Measurements from ENCODE around the gene MMEL1.

The MMEL1 gene

DNA sequence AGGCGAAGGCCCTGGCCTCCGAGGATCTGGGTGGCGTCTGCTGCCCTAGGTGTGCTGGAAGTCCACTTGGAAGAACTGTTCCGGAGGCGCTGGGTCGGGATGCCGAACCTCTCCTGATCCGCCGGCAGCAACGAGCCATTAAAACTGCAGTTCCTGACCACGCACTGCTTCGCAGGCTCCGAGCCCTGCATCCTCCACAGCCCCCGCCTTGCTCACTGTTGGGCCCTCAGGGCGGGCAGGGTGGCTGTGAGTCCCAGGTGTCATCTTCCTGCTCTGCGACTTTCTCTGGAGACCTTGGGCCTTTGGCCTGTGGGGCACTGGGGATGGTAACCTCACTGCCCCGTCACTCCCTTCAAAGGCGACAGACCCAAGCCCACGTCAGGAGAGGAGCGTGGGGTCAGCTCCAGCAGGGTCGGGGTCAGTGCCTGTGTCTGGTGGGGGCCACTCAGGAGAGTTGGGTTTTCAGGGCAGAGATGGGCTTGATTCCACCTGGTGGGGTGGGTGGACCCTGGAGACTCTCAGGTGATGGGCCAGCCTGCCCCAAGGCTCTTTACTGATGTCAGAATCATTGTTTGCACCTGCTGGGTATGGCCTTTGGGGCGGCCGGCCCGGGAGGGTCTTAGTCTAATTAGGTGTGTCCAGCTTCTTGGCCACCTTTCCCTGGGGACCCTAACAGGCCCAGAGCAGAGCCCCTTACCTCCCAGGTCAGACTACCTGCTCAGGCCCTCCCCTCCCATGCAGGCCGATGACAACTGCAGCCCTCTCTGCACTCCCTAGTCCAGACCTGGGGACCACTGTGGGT, 43.2 kb downstream of the MMEL1 start:
- no peak for DNase-seq

DNA sequence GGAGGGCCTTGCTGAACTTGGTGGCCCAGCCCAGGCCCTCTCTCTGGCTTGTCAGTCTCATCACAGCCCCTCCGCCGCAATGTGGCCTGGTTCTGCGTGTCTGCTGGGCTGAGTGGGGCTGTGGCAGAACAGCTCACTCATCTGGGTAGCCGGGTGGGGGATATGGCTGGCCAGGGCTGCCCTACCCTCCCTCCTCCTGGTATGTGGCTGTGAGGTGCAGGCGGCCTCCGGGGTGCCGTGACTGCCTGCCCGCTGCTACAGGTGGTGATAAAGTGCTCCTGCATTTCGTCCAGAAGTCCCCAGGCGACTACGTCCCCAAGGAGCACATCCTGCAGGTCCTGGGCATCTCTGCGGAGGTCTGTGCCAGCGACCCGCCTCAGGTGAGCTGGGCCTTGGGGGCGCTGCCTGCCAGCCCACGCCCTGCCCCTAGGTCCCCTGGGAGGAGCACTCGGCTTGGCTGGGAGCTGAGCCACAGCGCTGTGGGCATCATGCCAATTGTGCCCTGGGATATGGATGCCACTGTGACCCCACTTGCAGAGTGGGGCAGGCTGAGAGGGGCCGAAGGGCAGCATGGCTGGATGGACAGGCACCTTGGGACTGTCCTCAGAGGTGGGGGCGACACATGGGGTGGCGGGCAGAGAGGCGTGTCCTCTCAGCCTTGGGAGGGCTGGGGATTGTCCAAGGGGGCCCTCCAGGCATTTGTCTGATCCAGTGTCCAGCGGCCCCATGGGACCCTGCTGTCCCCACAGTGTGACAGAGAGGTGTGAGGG, 44.0 kb downstream of the MMEL1 start:
- no peak for DNase-seq

DNA sequence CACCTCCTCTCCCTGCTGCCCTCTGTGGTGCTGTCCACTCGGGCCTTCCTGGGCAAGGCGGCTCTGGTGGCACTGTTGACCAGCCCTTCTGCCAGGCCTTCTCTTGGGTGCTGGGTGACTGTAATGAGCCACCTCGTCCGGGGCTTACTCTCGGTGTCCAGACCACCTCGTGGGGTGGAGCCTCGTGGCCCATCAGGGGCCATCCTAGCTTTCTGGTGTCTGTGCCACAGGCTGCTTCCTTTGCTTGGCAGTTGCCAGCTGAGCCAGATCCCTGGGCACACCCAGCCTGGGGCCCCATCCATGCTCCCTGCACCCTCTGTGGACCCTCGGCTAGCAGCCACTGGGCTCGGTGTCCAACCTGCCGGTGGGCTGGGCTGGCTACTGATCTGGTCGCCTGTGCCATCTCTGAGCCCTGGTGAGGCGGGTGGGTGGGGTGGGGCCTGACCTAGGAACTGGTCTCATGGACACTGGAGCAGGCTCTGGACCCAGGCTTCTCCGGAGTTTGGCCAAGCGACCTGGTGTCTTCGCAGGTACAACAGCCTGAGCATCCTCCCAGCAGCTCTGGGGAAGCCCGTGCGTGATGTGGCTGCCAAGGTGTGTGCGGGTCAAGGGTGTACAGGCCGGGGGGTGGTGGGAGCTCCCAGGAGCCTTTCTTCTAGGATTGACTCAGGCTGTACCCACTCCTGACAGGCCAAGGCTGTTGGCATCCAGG, 44.8 kb downstream of the MMEL1 start:
- DNase-seq: no peak

DNA sequence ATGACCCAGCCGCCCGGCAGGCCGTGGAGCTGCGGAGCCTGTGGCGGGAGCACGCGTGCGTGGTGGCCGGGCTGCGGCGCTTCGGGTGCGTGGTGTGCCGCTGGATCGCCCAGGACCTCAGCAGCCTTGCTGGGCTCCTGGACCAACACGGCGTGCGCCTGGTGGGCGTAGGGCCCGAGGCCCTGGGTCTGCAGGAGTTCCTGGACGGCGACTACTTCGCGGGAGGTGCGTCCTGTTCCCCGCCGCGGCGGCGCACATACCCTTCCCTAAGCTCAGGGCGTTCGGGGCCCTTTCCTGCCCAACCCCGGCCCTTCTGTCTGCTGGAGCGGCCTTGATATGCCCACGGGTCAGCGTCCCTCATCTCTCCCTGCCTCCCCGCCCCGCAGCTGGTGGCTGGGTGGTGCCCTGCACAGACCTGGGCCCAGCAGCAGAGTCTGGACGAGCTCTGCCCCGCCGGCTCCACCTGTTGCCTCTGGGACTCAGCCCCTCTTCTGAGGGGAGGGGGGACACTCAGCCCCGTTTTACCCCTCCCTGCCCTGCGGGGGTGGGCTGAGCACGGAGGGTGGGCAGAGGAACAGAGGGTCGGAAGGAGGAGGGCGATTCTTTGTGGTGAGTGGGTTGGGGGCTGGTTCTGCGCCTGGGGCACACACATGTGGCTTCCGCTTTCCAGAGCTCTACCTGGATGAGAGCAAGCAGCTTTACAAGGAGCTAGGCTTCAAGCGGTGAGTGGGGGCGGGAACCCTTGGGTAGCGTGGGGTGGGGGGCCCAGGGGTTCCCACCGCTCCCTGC, 45.6 kb downstream of the MMEL1 start:
- no peak for DNase-seq

DNA sequence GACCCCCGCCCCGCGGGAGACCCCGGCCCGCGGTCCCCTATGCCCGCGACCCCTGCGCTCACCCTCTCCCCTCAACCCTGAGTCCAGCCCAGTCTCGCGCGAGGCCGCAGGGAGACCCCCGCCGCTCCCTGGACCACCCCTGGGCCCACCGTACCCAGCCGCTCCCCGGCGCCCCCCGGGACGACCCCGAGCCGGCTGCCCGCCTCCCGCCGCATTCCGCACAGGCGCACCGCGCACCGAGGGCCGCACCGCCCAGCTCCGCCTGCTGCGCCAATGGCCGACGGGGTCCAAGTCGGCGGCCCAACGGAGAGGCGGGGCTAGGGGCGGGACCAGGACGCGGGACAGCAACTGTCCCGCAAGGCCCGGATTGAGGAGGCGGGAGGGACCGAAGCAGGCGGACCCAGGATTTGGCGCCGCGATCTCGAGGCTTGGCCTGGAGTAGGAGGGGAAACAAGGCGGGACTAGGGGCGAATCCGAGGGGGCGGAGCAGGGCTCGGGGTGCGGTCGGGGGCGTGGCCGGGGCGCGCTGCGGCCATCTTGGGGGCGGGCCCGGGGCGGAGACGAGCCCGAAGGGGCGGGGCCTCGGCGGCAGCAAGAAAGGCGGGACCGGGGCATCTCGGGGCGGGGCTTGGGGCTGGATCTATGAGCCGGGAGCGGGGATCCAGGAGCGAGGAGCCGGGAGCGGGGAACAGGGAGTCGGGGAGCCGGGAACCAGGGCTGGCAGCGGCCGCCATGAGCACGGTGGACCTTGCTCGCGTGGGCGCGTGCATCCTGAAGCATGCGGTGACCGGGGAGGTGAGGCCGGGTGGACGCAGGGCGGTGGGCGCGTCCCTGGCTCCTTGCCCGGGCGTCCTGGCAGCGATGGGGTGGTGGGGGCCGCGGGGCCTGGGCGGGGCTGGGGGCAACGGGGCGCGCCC, 46.4 kb downstream of the MMEL1 start, which contains the start of gene PRXL2B:
Gene PRXL2B (plus strand): TSS at position 624 of the 917 bp plus-strand sequence. CDS start 109 bp downstream, at position 733.
- peak; percentile 96 for DNase-seq

DNA sequence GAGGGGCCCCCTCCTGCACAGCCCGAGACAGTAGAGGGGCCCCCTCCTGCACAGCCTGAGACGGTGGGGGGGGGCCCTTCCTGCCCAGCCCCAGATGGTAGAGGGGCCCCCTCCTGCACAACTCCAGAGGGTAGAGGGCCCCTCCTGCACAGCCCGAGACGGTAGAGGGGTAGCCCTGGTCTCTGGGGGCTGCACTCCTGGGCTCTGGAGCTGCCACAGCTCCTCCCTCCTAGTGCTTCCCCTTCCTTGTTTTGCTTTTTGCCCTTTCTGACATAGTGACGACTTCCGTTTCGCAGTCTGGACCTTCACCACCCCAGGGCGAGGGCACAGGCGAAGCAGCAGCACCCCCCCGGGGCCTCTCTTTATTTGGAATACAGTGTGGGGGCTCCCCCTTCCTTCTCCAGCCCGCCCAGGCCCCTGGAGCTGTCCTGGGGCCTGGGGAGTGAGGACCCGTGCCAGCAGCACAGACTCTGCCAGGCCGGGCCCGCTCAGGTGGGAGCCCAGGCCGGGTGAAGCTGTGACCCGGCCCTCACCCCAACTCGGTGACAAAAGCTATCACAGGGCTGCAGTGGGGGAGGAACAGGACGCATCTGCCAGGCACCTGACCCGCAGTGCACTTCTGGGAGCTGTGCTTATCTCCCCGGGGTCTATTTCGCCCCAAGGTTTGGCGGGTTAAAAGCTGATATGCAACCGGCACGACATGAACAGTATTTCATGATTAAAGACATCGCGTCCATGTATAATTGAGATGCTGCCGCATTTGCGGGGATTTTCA, 47.3 kb downstream of the MMEL1 start:
- DNase-seq: peak; percentile 85

DNA sequence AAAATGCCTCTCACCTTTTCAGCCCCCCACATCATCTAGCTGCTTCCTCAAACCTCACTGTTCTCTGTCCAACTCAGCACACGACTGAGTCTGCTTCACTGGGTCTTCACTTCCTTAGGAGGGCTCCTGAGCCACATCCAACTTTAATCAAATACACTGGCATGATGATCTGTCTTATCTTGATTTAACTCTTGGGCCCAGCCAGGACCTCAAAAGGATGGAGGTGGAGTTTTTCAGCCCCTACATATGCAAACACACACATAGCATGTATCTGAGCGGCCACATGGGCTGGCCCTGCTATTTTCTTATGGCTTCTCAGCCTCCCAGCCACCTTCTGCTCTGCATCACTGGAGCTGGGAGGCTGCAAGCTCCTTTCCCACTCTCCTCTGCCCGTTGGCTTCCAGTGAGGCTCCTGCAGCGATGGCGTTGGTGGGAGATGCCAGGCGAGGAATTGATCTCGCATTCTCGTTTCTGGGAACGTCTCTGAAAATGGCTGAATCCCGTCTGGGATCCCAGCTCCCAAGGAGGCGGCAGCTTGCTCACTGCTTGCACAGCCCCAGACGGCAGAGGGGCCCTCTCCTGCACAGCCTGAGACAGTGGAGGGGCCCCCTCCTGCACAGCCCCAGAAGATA, 48.0 kb downstream of the MMEL1 start:
- peak; percentile 16 for DNase-seq

DNA sequence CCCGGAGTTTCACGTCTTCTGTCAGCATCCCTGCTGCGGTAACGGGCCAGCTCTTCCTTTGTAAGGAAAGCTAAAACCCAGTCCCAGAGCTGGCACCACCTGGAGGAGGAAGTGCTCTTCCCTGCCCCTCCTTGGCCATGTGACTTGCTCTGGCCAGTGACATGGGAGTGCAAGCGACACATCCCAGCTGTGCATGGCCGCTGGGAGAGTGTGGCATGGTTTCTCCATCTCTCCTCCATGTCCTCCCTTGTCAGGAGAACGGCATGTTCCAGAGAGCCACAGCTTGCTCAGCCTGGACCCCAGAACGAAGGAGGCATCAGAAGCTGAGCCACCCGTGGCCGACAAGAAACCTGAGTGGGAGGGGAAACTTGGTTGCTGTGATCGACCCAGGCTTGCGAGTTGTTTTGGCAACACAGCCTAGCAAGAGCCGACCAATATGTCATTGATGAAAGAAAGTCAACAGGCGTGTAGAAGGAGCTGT, 48.9 kb downstream of the MMEL1 start:
- peak; percentile 70 for DNase-seq

DNA sequence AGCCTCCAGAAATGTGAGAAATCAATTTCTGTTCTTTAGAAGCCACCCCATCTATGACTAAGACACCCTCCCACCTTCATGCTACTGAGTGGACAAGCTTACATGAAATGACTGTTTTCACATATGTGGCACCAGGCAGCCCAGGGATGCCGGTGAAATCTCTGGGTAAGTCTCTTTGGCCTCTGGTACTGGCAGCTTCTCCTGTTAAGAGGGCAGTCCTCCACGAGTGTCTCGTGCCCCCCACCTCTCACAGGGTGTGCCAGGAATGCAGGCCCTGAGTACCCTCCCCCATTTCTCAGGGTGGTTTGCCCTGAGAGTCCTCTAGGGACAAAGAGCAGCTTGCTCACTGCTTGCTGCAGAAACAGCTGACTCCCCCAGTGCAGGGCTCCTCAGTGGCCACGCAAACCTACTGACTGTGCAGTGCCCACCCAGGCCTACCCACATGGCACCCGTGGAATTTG, 49.5 kb downstream of the MMEL1 start:
- DNase-seq: peak; percentile 18

DNA sequence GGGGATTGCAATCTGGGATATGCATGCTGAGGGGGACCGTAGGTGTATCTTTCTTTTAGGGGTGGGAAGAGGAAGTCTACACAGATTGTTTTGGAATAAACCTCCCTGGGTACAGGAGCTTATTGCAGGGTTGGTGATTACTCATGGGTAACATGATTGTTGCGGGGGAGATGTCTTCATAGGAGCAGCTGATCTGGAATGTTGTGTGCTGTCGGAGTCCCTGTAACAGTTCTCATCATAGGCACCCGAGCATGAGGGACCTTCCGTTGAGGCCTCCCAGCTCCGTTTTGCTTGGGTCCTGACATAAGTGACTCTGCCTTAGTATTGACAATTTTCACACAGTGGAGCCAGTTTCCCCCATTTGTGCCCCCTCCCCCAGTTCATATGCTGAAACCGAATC, 50.4 kb downstream of the MMEL1 start:
- DNase-seq: no peak

DNA sequence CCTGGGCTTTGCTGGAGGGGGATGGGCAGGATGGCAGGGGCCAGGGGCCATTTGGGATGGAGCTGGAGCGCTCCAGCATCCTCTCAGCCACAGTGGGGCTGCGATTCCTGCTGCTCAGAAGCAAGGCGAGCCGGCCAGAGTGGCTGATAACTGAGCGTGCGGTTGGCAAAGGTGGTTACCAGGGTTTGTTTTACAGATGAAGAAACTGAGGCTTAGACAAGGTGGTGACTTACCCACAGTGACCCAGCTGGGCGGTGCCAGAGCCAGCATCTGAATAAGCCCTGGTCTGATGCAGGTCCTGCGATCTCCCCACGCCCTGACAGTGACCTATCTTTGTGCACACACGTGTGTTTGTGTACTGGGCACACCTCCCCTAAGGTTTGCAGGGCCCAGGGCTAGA, 52.1 kb downstream of the MMEL1 start:
- DNase-seq: no peak

DNA sequence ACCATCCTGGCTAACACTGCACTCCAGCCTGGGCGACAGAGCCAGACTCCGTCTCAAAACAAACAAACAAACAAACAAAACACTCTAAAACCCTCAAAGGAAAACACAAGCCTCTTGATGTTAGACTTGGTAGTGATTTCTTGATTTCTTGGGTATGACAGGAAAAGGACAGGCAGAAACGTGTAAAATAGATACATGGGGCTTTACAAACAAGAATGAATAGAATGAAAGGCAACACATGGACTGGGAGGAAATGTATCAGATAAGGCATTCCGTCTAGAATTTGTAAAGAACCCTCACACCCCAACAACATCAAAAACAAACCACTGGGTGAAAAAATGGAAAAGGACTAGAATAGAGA, 54.1 kb downstream of the MMEL1 start:
- DNase-seq: no peak

DNA sequence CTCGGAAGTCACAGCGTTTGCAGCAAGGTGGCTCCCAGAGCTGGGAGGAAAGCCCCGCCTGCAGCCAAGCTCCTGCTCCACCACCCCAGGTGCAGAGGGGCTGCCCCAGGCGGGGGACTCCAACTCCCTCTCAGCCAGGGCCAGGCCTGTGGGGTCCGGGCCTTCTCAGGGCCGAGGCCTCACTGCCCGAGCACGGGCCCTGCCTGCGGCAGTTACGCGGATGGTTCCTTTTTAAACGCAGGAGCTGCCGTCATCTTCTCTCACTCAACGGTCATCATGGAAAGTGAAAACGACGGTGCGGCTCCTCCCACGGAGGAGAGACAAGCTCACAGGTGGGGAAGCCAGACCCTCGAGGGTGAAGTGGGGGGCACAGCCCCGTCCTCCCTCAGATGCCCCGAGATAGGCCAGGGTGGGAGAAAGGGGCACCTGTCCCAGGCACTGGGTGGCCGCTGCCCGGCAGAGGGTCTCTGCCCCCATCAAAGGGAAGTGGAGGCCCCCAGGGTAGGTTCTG, 55.2 kb downstream of the MMEL1 start:
- DNase-seq: peak; percentile 64

DNA sequence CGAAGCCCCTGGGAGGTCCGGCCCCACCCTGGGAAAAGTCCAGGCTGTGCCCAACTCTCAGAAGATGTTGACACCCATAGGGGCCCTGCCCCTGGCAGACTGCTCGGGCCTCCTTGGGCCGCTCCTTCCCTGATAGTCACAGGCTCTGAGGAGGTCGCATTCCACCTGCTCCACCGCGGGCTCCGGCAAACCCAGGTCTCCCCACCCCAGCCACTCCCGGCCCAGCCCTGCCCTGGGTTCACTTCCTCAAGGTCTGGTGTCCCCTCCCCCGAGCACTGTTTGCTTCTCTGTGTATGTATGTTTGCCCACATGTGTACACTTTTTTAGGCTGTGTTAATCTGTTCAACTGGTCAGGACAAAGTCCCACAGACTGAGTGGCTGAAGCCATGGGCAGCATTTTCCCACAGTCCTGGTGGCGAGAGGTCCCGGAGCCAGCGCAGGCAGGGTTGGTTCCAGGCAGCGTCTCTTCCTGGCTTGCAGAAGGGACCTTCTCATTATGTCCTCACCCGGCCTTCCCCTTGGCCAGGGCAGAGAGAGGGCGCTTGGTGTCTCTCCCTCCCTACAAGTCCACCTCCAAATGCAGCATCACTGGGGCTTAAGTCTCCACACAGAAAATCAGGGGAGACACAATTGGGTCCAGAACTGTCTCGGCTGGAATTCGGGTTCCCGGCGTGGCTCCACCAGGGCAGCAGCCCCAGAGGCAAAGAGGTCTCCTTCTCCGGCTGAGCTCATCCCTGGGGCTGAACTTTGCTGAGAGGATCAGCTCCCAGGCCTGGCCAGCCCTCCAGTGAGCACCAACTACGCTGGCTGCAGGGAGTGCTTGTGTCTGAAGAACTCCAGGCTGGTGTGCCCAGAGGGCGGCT, 56.8 kb downstream of the MMEL1 start:
- DNase-seq: no peak

DNA sequence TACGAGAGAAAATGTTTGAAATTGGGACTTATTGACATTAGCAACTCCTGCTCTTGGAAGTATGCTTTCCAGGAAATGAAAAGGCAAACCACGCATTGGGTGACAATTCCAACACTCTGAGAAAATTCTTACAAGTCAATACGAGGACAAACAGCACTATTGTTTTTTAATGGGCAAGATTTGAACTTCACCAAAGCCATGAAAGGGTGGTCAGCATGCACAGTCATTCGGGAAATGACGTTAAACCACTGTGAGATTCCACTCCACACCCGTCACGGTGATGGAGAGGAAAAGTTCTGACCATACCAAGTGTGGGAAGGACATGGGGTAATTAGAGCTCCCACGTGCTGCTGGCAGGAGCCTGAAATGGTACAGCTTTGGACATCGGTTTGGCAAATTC, 58.5 kb downstream of the MMEL1 start:
- no peak for DNase-seq

DNA sequence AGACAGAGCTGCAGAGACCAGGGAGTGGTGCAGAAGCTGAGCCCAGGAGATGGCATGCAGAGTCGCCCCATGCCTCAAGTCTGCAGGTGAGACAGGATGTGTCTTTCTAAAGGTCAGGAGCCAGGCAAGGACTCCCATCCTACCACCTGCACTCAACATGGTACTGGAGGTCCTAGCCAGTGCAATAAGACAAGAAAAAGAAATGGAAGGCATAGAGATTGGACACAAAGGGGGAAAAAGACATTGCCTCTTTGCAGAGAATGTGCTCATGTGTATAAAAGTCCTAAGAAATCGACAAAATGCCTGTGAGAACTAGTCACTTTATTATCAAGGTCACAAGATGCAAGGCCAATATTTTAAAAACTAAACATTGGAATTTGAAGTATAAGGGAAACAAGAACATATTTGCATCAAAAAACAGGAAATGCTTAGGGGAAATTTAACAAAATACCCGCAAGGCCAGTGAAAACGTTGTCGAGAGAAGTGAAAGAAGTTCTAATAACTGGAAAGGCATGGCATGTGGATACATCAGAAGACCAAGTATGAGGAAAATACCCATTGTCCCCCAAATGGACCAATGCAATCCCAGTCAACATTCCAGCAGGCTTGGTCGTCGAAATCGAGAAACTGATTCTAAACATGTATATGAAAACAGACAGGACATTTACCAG, 59.4 kb downstream of the MMEL1 start:
- DNase-seq: no peak

DNA sequence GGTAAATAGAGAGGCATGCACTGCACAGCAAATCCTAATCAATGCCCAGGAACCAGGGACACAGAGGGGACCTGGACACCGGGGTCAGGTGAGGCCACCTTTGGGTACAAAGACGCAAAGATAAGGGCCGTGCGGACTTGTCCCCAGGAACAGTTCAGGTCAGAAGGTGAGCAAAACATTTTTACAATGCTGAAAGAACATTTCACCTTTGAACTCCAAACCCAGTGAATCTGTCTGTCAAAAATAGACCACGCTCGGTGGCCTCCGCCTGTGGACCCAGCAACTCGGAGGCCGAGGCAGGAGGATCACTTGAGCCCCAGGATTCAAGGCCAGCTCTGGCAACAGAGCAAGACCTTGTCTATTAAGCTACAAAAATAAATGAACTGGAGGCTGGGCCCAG, 61.5 kb downstream of the MMEL1 start:
- DNase-seq: no peak

DNA sequence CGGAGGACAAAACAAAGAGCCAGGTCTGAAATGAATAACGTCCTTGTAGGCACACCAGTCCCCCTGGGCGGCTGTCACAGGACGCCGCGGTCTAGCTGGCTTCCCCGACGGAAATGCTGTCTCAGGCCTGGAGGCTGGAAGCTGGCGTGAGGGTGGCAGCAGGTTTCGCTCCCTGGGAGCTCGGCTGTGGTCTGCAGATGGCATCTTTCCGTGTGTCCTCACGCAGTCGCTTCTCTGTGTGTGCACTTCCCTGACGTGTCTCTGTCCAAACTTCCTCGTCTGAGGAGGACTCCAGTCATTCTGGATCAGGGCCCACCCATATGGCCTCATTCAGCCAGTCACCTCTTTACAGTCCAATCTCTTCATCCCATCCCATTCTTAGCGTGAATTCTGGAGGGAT, 62.5 kb downstream of the MMEL1 start:
- no peak for DNase-seq
